GM13976 (cell line): Measurements from ENCODE around the gene AKAP13.

Source experiments
- DNase-seq: peaks from one replicate; pipeline ENCODE4 v3.0.0; 2012; ENCODE audit warnings: low spot score
- CTCF ChIP-seq: IDR thresholded peaks from 2 replicates; pipeline ENCODE4 v1.5.1; 2012; ENCODE audit warnings: borderline replicate concordance, mild to moderate bottlenecking; ENCODE audit not compliant: insufficient read depth; ENCODE audit errors: extremely low read depth, missing control alignments, control extremely low read depth
- in situ Hi-C: fragments of 300-500 bp; cut with MboI; formaldehyde crosslinking; loops from one replicate; pipeline ENCODE4 v1.12.0; 2022; ENCODE audit warnings: low sequenced_read_pairs, mixed read lengths, inconsistent platforms; ENCODE audit not compliant: unreplicated experiment

The AKAP13 gene

GRCh38 chr15:85630311-85630710, 249.9 kb downstream of the AKAP13 start:
- in situ Hi-C loops = no loop called here
- TF ChIP-seq CTCF = no peak

GRCh38 chr15:85631018-85631417, 250.6 kb downstream of the AKAP13 start:
- no peak for DNase-seq
- in situ Hi-C loops = no loop called here
- TF ChIP-seq CTCF = no peak

More at GRCh38 chr15:85630311-85630710, 249.9 kb downstream of the AKAP13 start:
- DNase-seq = no peak

- TF ChIP-seq CTCF = no peak
- in situ Hi-C loops = no loop called here
- no peak for DNase-seq
These were observed 251.6 kb downstream of the AKAP13 start for GRCh38 chr15:85632014-85632413.

- in situ Hi-C loops = no loop called here
- no peak for TF ChIP-seq CTCF
- no peak for DNase-seq
These were observed 253.5 kb downstream of the AKAP13 start for GRCh38 chr15:85633859-85634258.

- no peak for TF ChIP-seq CTCF
- in situ Hi-C loops = no loop called here
- DNase-seq = no peak
These were observed 255.9 kb downstream of the AKAP13 start for GRCh38 chr15:85636351-85636750.

- in situ Hi-C loops = no loop called here
- TF ChIP-seq CTCF = no peak
- peak; percentile 42 for DNase-seq
These were observed 259.5 kb downstream of the AKAP13 start for GRCh38 chr15:85639752-85640381.
